HepG2 (cell line): ENCODE data around the gene UBE2I. TPM values are rescaled to one million over a fixed set of nuclear protein-coding genes. Genes with fewer than 3 reads are reported as not detected.
A peak's percentile ranks its signal among the peaks of the same experiment; 100 is the strongest.

Source experiments
- CBX5 ChIP-seq: sonication (generic); formaldehyde crosslinking; IDR thresholded peaks from 2 replicates; pipeline ENCODE4 v1.4.0; 2020; ENCODE audit warnings: missing genetic modification reagents, borderline replicate concordance
- HDAC1 ChIP-seq: sonication (generic); formaldehyde crosslinking; IDR thresholded peaks from 2 replicates; pipeline ENCODE4 v1.5.1; 2020; ENCODE audit warnings: mild to moderate bottlenecking, missing genetic modification reagents
- NR2F6 ChIP-seq, 2 experiments: IDR thresholded peaks; 2 replicates each; pipeline ENCODE4 v1.6.1; 2016; ENCODE audit warnings: antibody characterized with exemption in 1 of 2, mild to moderate bottlenecking in 1 of 2
- PPARG ChIP-seq: conservative IDR thresholded peaks from 2 replicates; pipeline ENCODE4 v1.6.1; 2016; ENCODE audit warnings: missing biosample characterization, missing genetic modification reagents
- RFXANK ChIP-seq: IDR thresholded peaks from 2 replicates; pipeline ENCODE4 v1.6.1; 2016
- SIN3A ChIP-seq: IDR thresholded peaks from 2 replicates; pipeline ENCODE4 v1.6.1; 2011; ENCODE audit warnings: low read depth, mild to moderate bottlenecking, control low read depth, low read length, borderline replicate concordance
- TAF15 ChIP-seq: fragments of 200-400 bp; formaldehyde crosslinking; IDR thresholded peaks from one replicate; pipeline ENCODE4 v1.6.1; 2018; ENCODE audit warnings: mild to moderate bottlenecking, low read depth, low read length; ENCODE audit not compliant: poor library complexity, severe bottlenecking
- ZNF556 ChIP-seq: sonication (generic); formaldehyde crosslinking; IDR thresholded peaks from 2 replicates; pipeline ENCODE4 v1.4.0; 2020; ENCODE audit warnings: mild to moderate bottlenecking, missing genetic modification reagents, borderline replicate concordance
- ZNF777 ChIP-seq: sonication (generic); formaldehyde crosslinking; IDR thresholded peaks from 2 replicates; pipeline ENCODE4 v1.4.0; 2020; ENCODE audit warnings: missing genetic modification reagents
- ZNF782 ChIP-seq: sonication (generic); formaldehyde crosslinking; IDR thresholded peaks from 2 replicates; pipeline ENCODE4 v1.4.0; 2020; ENCODE audit warnings: missing genetic modification reagents, mild to moderate bottlenecking, borderline replicate concordance
- polyA plus RNA-seq, 8 experiments: library from polyadenylated mRNA; depleted of rRNA in 3 of 8; stranded (reverse) in 7 of 8; unstranded in 1 of 8; fragments of >200 nt; fragmentation: Illumina TruSeq in 4 of 8; extraction: Trizol in 4 of 8; gene quantifications; 2 replicates each; pipeline versions ENCODE4 v1.2.1 to v1.2.3, GENCODE V29; 2011 to 2016; ENCODE audit warnings: low read depth in 4 of 8, missing spikeins in 1 of 8, mixed read lengths in 1 of 8; ENCODE audit not compliant: insufficient read depth in 1 of 8
- total RNA-seq, 5 experiments: library from RNA; depleted of rRNA; stranded (reverse); fragments of >200 nt; fragmentation: Illumina TruSeq; extraction: Trizol; gene quantifications; 2 replicates each; pipeline ENCODE4 v1.2.3, GENCODE V29; 2016; ENCODE audit warnings: low read depth in 1 of 5
- TF ChIP-seq, protein P1 (sequence below): sonication (generic); formaldehyde crosslinking; IDR thresholded peaks from 2 replicates; pipeline ENCODE4 v1.4.0; 2020; ENCODE audit warnings: mild to moderate bottlenecking, missing genetic modification reagents
- TF ChIP-seq, protein P2 (sequence below): IDR thresholded peaks from 2 replicates; pipeline ENCODE4 v1.6.1; 2018; ENCODE audit warnings: missing genetic modification reagents, mild to moderate bottlenecking, missing compliant biosample characterization
- TF ChIP-seq, protein P3 (sequence below): sonication (generic); formaldehyde crosslinking; IDR thresholded peaks from 2 replicates; pipeline ENCODE4 v1.4.0; 2020; ENCODE audit warnings: mild to moderate bottlenecking, missing genetic modification reagents
- TF ChIP-seq, protein P4 (sequence below): sonication (generic); formaldehyde crosslinking; IDR thresholded peaks from 2 replicates; pipeline ENCODE4 v1.5.0; 2020; ENCODE audit warnings: missing genetic modification reagents, mild to moderate bottlenecking, borderline replicate concordance

Gene UBE2I
- total and polyA plus RNA-seq, 2 of the 13 experiments (the other 11 are each of a cell fraction or from before 2014, with no cell fraction given) = 75.8 to 98.9 TPM

DNA sequence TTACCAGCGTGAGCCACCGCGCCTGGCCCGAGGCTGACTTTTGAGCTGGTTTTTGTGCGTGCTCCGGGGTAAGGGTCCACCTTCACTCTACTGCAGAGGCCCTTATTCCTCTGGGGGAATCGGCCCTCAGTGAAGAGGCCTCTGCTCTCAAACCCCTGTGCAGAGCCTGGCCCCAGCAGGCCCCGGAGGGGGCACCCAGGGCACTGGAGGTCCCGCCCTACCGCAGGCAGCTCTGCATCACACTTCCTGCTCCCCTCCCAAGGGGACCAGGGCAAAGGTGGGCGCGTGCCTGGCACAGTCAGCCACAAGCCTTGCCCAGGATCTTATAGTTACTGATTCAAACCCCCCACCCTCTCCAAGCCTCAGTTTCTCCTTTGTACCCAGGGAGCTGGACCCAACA is 3.6 kb upstream of the UBE2I start (continued):
- TF ChIP-seq CBX5 (CRISPR knock-in tag) (no peak), PPARG (CRISPR knock-in tag) (peak; percentile 71; the same call in 1 of the 2 replicates), ZNF782 (no peak), TAF15 (no peak), ZNF777 (0 out of 2 replicates have a peak, but pooled peaks have one; percentile 23), SIN3A (no peak), ZNF556 (0 out of 2 replicates have a peak, but pooled peaks have one; percentile 33), HDAC1 (CRISPR knock-in tag) (no peak), NR2F6 (IDR thresholded peaks at IDR 0.05) (no peak), NR2F6 (CRISPR knock-in tag; IDR thresholded peaks at IDR 0.05) (no peak; the same call in 1 of the 2 replicates), RFXANK (no peak)
- TF ChIP-seq, protein P1, sequence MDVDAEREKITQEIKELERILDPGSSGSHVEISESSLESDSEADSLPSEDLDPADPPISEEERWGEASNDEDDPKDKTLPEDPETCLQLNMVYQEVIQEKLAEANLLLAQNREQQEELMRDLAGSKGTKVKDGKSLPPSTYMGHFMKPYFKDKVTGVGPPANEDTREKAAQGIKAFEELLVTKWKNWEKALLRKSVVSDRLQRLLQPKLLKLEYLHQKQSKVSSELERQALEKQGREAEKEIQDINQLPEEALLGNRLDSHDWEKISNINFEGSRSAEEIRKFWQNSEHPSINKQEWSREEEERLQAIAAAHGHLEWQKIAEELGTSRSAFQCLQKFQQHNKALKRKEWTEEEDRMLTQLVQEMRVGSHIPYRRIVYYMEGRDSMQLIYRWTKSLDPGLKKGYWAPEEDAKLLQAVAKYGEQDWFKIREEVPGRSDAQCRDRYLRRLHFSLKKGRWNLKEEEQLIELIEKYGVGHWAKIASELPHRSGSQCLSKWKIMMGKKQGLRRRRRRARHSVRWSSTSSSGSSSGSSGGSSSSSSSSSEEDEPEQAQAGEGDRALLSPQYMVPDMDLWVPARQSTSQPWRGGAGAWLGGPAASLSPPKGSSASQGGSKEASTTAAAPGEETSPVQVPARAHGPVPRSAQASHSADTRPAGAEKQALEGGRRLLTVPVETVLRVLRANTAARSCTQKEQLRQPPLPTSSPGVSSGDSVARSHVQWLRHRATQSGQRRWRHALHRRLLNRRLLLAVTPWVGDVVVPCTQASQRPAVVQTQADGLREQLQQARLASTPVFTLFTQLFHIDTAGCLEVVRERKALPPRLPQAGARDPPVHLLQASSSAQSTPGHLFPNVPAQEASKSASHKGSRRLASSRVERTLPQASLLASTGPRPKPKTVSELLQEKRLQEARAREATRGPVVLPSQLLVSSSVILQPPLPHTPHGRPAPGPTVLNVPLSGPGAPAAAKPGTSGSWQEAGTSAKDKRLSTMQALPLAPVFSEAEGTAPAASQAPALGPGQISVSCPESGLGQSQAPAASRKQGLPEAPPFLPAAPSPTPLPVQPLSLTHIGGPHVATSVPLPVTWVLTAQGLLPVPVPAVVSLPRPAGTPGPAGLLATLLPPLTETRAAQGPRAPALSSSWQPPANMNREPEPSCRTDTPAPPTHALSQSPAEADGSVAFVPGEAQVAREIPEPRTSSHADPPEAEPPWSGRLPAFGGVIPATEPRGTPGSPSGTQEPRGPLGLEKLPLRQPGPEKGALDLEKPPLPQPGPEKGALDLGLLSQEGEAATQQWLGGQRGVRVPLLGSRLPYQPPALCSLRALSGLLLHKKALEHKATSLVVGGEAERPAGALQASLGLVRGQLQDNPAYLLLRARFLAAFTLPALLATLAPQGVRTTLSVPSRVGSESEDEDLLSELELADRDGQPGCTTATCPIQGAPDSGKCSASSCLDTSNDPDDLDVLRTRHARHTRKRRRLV = 0 out of 2 replicates have a peak, but pooled peaks have one; percentile 50
- TF ChIP-seq, protein P2, sequence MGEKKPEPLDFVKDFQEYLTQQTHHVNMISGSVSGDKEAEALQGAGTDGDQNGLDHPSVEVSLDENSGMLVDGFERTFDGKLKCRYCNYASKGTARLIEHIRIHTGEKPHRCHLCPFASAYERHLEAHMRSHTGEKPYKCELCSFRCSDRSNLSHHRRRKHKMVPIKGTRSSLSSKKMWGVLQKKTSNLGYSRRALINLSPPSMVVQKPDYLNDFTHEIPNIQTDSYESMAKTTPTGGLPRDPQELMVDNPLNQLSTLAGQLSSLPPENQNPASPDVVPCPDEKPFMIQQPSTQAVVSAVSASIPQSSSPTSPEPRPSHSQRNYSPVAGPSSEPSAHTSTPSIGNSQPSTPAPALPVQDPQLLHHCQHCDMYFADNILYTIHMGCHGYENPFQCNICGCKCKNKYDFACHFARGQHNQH (CRISPR knock-in tag) = no peak
- TF ChIP-seq, protein P3, sequence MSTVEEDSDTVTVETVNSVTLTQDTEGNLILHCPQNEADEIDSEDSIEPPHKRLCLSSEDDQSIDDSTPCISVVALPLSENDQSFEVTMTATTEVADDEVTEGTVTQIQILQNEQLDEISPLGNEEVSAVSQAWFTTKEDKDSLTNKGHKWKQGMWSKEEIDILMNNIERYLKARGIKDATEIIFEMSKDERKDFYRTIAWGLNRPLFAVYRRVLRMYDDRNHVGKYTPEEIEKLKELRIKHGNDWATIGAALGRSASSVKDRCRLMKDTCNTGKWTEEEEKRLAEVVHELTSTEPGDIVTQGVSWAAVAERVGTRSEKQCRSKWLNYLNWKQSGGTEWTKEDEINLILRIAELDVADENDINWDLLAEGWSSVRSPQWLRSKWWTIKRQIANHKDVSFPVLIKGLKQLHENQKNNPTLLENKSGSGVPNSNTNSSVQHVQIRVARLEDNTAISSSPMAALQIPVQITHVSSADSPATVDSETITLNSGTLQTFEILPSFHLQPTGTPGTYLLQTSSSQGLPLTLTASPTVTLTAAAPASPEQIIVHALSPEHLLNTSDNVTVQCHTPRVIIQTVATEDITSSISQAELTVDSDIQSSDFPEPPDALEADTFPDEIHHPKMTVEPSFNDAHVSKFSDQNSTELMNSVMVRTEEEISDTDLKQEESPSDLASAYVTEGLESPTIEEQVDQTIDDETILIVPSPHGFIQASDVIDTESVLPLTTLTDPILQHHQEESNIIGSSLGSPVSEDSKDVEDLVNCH (CRISPR knock-in tag) = no peak
- TF ChIP-seq, protein P4, sequence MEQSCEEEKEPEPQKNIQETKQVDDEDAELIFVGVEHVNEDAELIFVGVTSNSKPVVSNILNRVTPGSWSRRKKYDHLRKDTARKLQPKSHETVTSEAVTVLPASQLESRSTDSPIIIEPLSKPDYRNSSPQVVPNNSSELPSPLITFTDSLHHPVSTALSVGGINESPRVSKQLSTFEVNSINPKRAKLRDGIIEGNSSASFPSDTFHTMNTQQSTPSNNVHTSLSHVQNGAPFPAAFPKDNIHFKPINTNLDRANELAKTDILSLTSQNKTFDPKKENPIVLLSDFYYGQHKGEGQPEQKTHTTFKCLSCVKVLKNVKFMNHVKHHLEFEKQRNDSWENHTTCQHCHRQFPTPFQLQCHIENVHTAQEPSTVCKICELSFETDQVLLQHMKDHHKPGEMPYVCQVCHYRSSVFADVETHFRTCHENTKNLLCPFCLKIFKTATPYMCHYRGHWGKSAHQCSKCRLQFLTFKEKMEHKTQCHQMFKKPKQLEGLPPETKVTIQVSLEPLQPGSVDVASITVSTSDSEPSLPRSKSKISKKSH (CRISPR knock-in tag) = no peak
